Heart right ventricle (tissue), 16 donors: ENCODE results near the gene DGKI. TPM values are rescaled to one million over a fixed set of nuclear protein-coding genes. Genes with fewer than 3 reads are reported as not detected.

Source experiments
- ATAC-seq, 8 donors: fragments of 200-7000 bp; cut with Tn5 transposase; one replicate each; pipeline ENCODE4 v1.9.1; 2020; ENCODE audit warnings: mild to moderate bottlenecking in 8 of 8, moderate library complexity in 8 of 8, moderate number of reproducible peaks in 1 of 8
- DNase-seq, 2 donors: peaks; one replicate each; pipeline ENCODE4 v3.0.0-alpha.2; 2020
- H3K27ac ChIP-seq, 10 donors: fragments of 200-600 bp; sonication (generic) in 2 of 10; one replicate each; pipeline versions ENCODE4 v1.5.0 to v1.8.0; 2020 to 2022; ENCODE audit warnings: mild to moderate bottlenecking in 3 of 10
- H3K27me3 ChIP-seq, 7 donors: fragments of 200-600 bp; one replicate each; pipeline ENCODE4 v1.8.0; 2021 to 2022; ENCODE audit warnings: mild to moderate bottlenecking in 2 of 7
- H3K36me3 ChIP-seq, 9 donors: fragments of 200-600 bp; sonication (generic) in 1 of 9; one replicate each; pipeline versions ENCODE4 v1.5.0 to v1.8.0; 2020 to 2022; ENCODE audit warnings: mild to moderate bottlenecking in 2 of 9
- H3K4me1 ChIP-seq, 9 donors: fragments of 200-600 bp; sonication (generic) in 1 of 9; one replicate each; pipeline versions ENCODE4 v1.5.0 to v1.8.0; 2020 to 2022; ENCODE audit warnings: mild to moderate bottlenecking in 4 of 9
- H3K4me3 ChIP-seq, 10 donors: fragments of 200-600 bp; sonication (generic) in 2 of 10; one replicate each; pipeline versions ENCODE4 v1.5.0 to v1.8.0; 2020 to 2022; ENCODE audit warnings: mild to moderate bottlenecking in 7 of 10, moderate library complexity in 2 of 10
- H3K9me3 ChIP-seq, 11 donors: fragments of 200-600 bp in 10 of 11; sonication (generic) in 2 of 11; one replicate each; pipeline versions ENCODE4 v1.5.0 to v1.8.0; 2013 to 2022; ENCODE audit warnings: mild to moderate bottlenecking in 2 of 11, control low read depth in 1 of 11, moderate library complexity in 1 of 11
- CTCF ChIP-seq, 9 donors: fragments of 200-600 bp; sonication (generic) in 2 of 9; IDR thresholded peaks; one replicate each; pipeline versions ENCODE4 v1.5.0 to v1.8.0; 2021 to 2022; ENCODE audit warnings: antibody characterized with exemption in 9 of 9, mild to moderate bottlenecking in 5 of 9, moderate library complexity in 1 of 9
- WGBS, 2 donors: extraction: QIAGEN DNeasy Blood & Tissue Kit; methylation state at CpG; one replicate each; pipeline ENCODE4 v1.1.7; 2013; ENCODE audit warnings: inconsistent platforms in 1 of 2; 5-methylcytosine and 5-hydroxymethylcytosine counted together
- intact Hi-C, 10 donors: fragments of 100-400 bp; cut with DNase I; formaldehyde crosslinking; loops; one replicate each; pipeline versions ENCODE4 v1.11.1 to v1.14.2; 2022
- polyA plus RNA-seq, 2 donors: library from polyadenylated mRNA; stranded (reverse); fragments of 200-250 nt; gene quantifications; one replicate each; pipeline ENCODE4 v1.2.3, GENCODE V29; 2013
- total RNA-seq, 10 donors: library from RNA; stranded (reverse); fragmentation: NEBNext Ultra II Directional in 3 of 10; extraction: Animal tissue kit (Norgen Biotek cat#: 25700) in 3 of 10; gene quantifications; one replicate each; pipeline versions ENCODE4 v1.2.1 to v1.2.4, GENCODE V29; 2021 to 2023
- donor health status: Arrhythmogenic right ventricular cardiomyopathy.
- donor health status: ischemic (EF 13 %, LVEDD 7.1; RV severe dilation, severe dysfunction).
- donor health status: healthy with polysubstance abuse.
- donor health status: DM: no; HTN: yes; CAD: no.
- donor health status: DM: no; HTN: no; CAD: no.
- donor health status: ischemic (EF 25% LVEDD 6.9; RV normal size, moderate dysfunction).
- donor health status: ischemic (EF 25% LVEDD 5.7; RV mildly dilated, moderate dysfunction).
- donor health status: healthy.
- donor health status: DM: yes; HTN: yes; CAD: no.
- donor health status: Ischemic cardiomyopathy.
- donor health status: ischemic (EF 35%, LVEDD 5.7; RV mildly dilated, moderate dysfunction).
- donor health status: nonischemic (EF 11% LVEDD 7.7; RV severe dilation, severe dysfunction).
- donor health status: DM: yes; HTN: yes; CAD: no.
- donor health status: PGD.
- donor health status: ischemic (EF 29% LVEDD 5.4; RV normal size, mild dysfunction).
- donor health status: nonischemic (EF 23%, LVEDD 6.1; RV moderate dilation, normal function).

DGKI gene
- total and polyA plus RNA-seq, 12 donors = 0.16 to 2.6 (median 1.2) TPM

GRCh38 chr7:137399827-137400823 is 446.6 kb downstream of the DGKI start:
- Histone ChIP-seq H3K27ac (no peak overlapping the region), H3K9me3 (no peaks in the 10 kb centered on the region), H3K36me3 (no peaks in the 10 kb centered on the region), H3K4me1 (no peaks in the 10 kb centered on the region), H3K4me3 (no peak overlapping the region), H3K27me3 (no peaks in the 10 kb centered on the region)
- DNase-seq (no peak), ATAC-seq (no peak)
- 72 to 77% methylated on average over 7 of the region's 7 CpGs for WGBS, 2 donors
- no peak for TF ChIP-seq CTCF (IDR thresholded peaks at IDR 0.05)
- intact Hi-C loops = no loop called here

- intact Hi-C loops = no loop called here
- DNase-seq = no peak
- no peaks in the 10 kb centered on the region for H3K27me3 ChIP-seq
- no peak for ATAC-seq
- H3K27ac ChIP-seq = no peak overlapping the region
- no peaks in the 10 kb centered on the region for H3K36me3 ChIP-seq
- H3K4me3 ChIP-seq = no peak overlapping the region
- 89 to 91% methylated on average over 4 of the region's 4 CpGs for WGBS, 2 donors
- H3K9me3 ChIP-seq = no peaks in the 10 kb centered on the region
- H3K4me1 ChIP-seq = no peaks in the 10 kb centered on the region
- no peak for TF ChIP-seq CTCF (IDR thresholded peaks at IDR 0.05)
Measured at GRCh38 chr7:137396051-137396450, 450.7 kb downstream of the DGKI start.

- no peak for TF ChIP-seq CTCF (IDR thresholded peaks at IDR 0.05)
Measured at GRCh38 chr7:137395420-137395819, 451.4 kb downstream of the DGKI start.

GRCh38 chr7:137393570-137393969 is 453.2 kb downstream of the DGKI start:
- intact Hi-C loops = no loop called here
- Histone ChIP-seq H3K36me3 (no peaks in the 10 kb centered on the region), H3K9me3 (no peaks in the 10 kb centered on the region), H3K27ac (no peak overlapping the region), H3K4me3 (no peak overlapping the region), H3K27me3 (no peaks in the 10 kb centered on the region), H3K4me1 (peaks cover 0 to 1% (median 0%) of the 10 kb centered on the region in 9 donors)
- ATAC-seq = no peak
- DNase-seq = no peak
- TF ChIP-seq CTCF (IDR thresholded peaks at IDR 0.05) = no peak

More at GRCh38 chr7:137395420-137395819, 451.4 kb downstream of the DGKI start:
- H3K4me1 ChIP-seq = no peaks in the 10 kb centered on the region
- no peaks in the 10 kb centered on the region for H3K36me3 ChIP-seq
- H3K9me3 ChIP-seq = no peaks in the 10 kb centered on the region
- H3K27me3 ChIP-seq = no peaks in the 10 kb centered on the region
- 79 to 80% methylated on average over 9 of the region's 9 CpGs for WGBS, 2 donors
- intact Hi-C loops = no loop called here
- no peak overlapping the region for H3K4me3 ChIP-seq
- ATAC-seq = no peak
- DNase-seq = peak in 1 of 2 donors; percentile 23
- no peak overlapping the region for H3K27ac ChIP-seq
